ENCODE results near the gene FOCAD. TPM values are rescaled to one million over a fixed set of nuclear protein-coding genes. Genes with fewer than 3 reads are reported as not detected.
A peak's percentile ranks its signal among the peaks of the same experiment; 100 is the strongest.

Gene FOCAD
- total and polyA plus RNA-seq, 10 of the 15 experiments (the other 5 are each of a cell fraction or from before 2014, with no cell fraction given), result 13.7 to 93.0 (median 41.8) TPM

GRCh38 chr9:20698782-20699181 lies 14.7 kb downstream of the FOCAD start:
- in situ Hi-C loops (cut with MboI) (no loop called here), intact Hi-C loops (cut with micrococcal nuclease; ENCODE audit: unreplicated experiment) (no loop called here)
- no peaks in the 10 kb centered on the region; the same call in 1 of the 2 replicates for H3K4me1 ChIP-seq (ENCODE audit: control insufficient read depth, insufficient read depth, low read length)
- H3K36me3 ChIP-seq (ENCODE audit: control insufficient read depth in 2 of 2, insufficient read depth in 2 of 2, low read length in 1 of 2), result no peaks in the 10 kb centered on the region
- no peaks in the 10 kb centered on the region for H3K9me3 ChIP-seq (replicated peaks; ENCODE audit: control insufficient read depth, insufficient read depth, low read length)
- DNase-seq (ENCODE audit: low read depth, low spot score) (no peak), ATAC-seq (peak; percentile 55; the same call in 2 of the 3 replicates), FAIRE-seq (no peak)
- peaks cover 4% of the 10 kb centered on the region for H3K79me2 ChIP-seq (ENCODE audit: control insufficient read depth, insufficient read depth, low read length)
- TF ChIP-seq HSF1 (IDR thresholded peaks at IDR 0.05; ENCODE audit: low read depth, low read length) (no peak), JUNB (IDR thresholded peaks at IDR 0.05) (no peak), TCF3 (IDR thresholded peaks at IDR 0.05; ENCODE audit: borderline replicate concordance, insufficient read depth, low read depth, low read length) (no peak), NFYA (IDR thresholded peaks at IDR 0.05; ENCODE audit: borderline replicate concordance, low read depth, low read length) (no peak), ASH2L (IDR thresholded peaks at IDR 0.05; ENCODE audit: borderline replicate concordance, low read depth) (no peak), ZBTB33 (IDR thresholded peaks at IDR 0.05) (no peak), JUND (IDR thresholded peaks at IDR 0.05; ENCODE audit: low read depth, low read length) (no peak), ATF7 (IDR thresholded peaks at IDR 0.05; ENCODE audit: low read depth) (no peak)
- no peak overlapping the region for H3K27ac ChIP-seq (ENCODE audit: control insufficient read depth, insufficient read depth)
- no peaks in the 10 kb centered on the region for H3K27me3 ChIP-seq (replicated peaks in 1 of 2; ENCODE audit: control insufficient read depth in 2 of 2, insufficient read depth in 2 of 2, low read length in 1 of 2)
- ChIA-PET SMC1A (ENCODE audit: uncharacterized antibody, unreplicated experiment) (interaction anchor here (0.9 to 4.0 kb wide), 7 partner anchors 9 to 155 kb away, joined by 3 to 14 read pairs (median 3); partner anchors contain the start of gene FOCAD), RAD21 (ENCODE audit: unreplicated experiment) (no interaction called here), POLR2A (interaction anchor here (0.7 kb wide), 1 partner anchor 10 kb away, joined by 3 read pairs; no protein-coding TSS in a partner anchor), CTCF (interaction anchor here (1.5 to 2.3 kb wide), 3 partner anchors 9 to 74 kb away, joined by 4 to 6 read pairs (median 5); no protein-coding TSS in a partner anchor)
- H3K4me3 ChIP-seq, result no peak overlapping the region
- no peak overlapping the region for H3K9ac ChIP-seq (ENCODE audit: control insufficient read depth, insufficient read depth, low read length)
- H3K4me2 ChIP-seq (ENCODE audit: control insufficient read depth, insufficient read depth), result no peak overlapping the region
- no peak overlapping the region for H2AFZ ChIP-seq (ENCODE audit: control insufficient read depth, low read depth, low read length)
- no TSS peak for BruUV-seq (replicated peaks)
- no peaks in the 10 kb centered on the region for H4K20me1 ChIP-seq (ENCODE audit: control insufficient read depth, insufficient read depth)
